HPDE6-E6E7 (cell line): ENCODE data around the gene OR52H1.

Experiments used
- DNase-seq: peaks from one replicate; pipeline ENCODE4 v3.0.0; 2011; ENCODE audit warnings: missing footprints; ENCODE audit errors: extremely low spot score

The OR52H1 gene

GRCh38 chr11:5534046-5534445 lies 14.3 kb downstream of the OR52H1 start:
- DNase-seq, result no peak

GRCh38 chr11:5531053-5531831 lies 17.1 kb downstream of the OR52H1 start:
- DNase-seq, result no peak

GRCh38 chr11:5528495-5528894 lies 19.8 kb downstream of the OR52H1 start:
- DNase-seq, result no peak

GRCh38 chr11:5527716-5528115 lies 20.6 kb downstream of the OR52H1 start:
- DNase-seq, result no peak

- DNase-seq, result no peak
These were observed 23.6 kb downstream of the OR52H1 start for GRCh38 chr11:5524756-5525155.

- no peak for DNase-seq
These were observed 26.0 kb downstream of the OR52H1 start for GRCh38 chr11:5522308-5522707.

GRCh38 chr11:5521540-5521939 lies 26.8 kb downstream of the OR52H1 start:
- DNase-seq, result no peak

- DNase-seq, result no peak
These were observed 31.7 kb downstream of the OR52H1 start, which contains the start of gene UBQLNL for GRCh38 chr11:5516599-5516998. Gene UBQLNL (minus strand): TSS chr11:5516699. CDS start chr11:5516441, 258 bp downstream.

- DNase-seq, result no peak
These were observed 33.5 kb downstream of the OR52H1 start for GRCh38 chr11:5514841-5515240.

- DNase-seq, result no peak
These were observed 38.5 kb downstream of the OR52H1 start, which contains the start of gene UBQLN3 for GRCh38 chr11:5509803-5510202. Gene UBQLN3 (minus strand): TSS chr11:5509957. CDS start chr11:5509558, 399 bp downstream.

- no peak for DNase-seq
These were observed 39.7 kb downstream of the OR52H1 start for GRCh38 chr11:5508605-5509004.

GRCh38 chr11:5507933-5508305 lies 40.4 kb downstream of the OR52H1 start:
- no peak for DNase-seq

- DNase-seq, result no peak
These were observed 41.0 kb downstream of the OR52H1 start for GRCh38 chr11:5507177-5507932.

GRCh38 chr11:5505363-5506048 lies 42.8 kb downstream of the OR52H1 start:
- no peak for DNase-seq

- no peak for DNase-seq
These were observed 43.9 kb downstream of the OR52H1 start for GRCh38 chr11:5504403-5504921.

- no peak for DNase-seq
These were observed 47.9 kb downstream of the OR52H1 start for GRCh38 chr11:5500393-5500801.

GRCh38 chr11:5499671-5500070 lies 48.7 kb downstream of the OR52H1 start:
- DNase-seq, result no peak
